GM12874 (cell line): ENCODE measurements around the gene FAM163B.

ENCODE experiments used
- CTCF ChIP-seq: IDR thresholded peaks from 2 replicates; pipeline ENCODE4 v1.5.1; 2011; ENCODE audit warnings: low read depth, mild to moderate bottlenecking, control low read depth, low read length, moderate library complexity; ENCODE audit not compliant: insufficient read depth

The FAM163B gene

GRCh38 chr9:133566817-133567216 lies 42.4 kb downstream of the FAM163B start:
- TF ChIP-seq CTCF = no peak

GRCh38 chr9:133566382-133566781 lies 42.8 kb downstream of the FAM163B start:
- no peak for TF ChIP-seq CTCF

GRCh38 chr9:133564451-133565116 lies 44.6 kb downstream of the FAM163B start:
- no peak for TF ChIP-seq CTCF

- TF ChIP-seq CTCF = no peak
Observed at GRCh38 chr9:133563291-133563796, 45.8 kb downstream of the FAM163B start.

GRCh38 chr9:133562611-133563290 lies 46.4 kb downstream of the FAM163B start:
- TF ChIP-seq CTCF = no peak

GRCh38 chr9:133561976-133562554 lies 47.1 kb downstream of the FAM163B start:
- TF ChIP-seq CTCF = no peak

GRCh38 chr9:133560944-133561343 lies 48.2 kb downstream of the FAM163B start:
- no peak for TF ChIP-seq CTCF
